CD4-positive, alpha-beta T cell treated with Interleukin-2 at 100 ng/mL for 4 hours (primary cell): ENCODE data around the gene CDH13.

Experiments used
- DNase-seq: peaks from one replicate; pipeline ENCODE4 v3.0.0-alpha.2; 2020; ENCODE audit warnings: low spot score

CDH13 gene

GRCh38 chr16:83248735-83249463, 622.1 kb downstream of the CDH13 start:
- no peak for DNase-seq

GRCh38 chr16:83253521-83253920, 626.8 kb downstream of the CDH13 start:
- DNase-seq, result no peak

DNA sequence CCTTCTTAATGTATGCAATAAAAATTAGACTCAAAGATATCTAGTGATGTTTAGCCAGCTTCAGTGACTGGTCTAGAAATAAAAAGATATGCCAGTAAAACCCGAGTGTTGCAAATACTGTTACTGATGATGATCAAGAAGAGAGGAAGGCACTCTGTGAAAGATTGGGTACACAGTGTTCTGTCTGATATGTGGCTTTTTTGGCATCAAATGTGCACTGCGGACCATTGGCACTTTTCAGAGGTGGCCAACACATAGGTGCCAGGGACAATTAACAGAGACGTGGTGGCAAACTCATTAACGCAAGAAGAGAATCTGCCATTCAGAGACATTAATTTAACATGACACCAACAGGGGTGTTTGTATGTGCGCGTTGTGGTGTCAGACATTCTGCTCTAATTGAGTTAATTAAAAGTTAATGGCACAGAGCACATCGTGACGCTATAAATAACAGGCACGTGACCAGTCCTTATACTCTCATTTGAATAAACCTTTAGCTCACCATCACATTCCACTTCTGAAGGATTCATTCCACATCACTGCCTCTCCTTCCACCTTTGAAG, 631.7 kb downstream of the CDH13 start:
- DNase-seq, result no peak

GRCh38 chr16:83266848-83267553, 640.2 kb downstream of the CDH13 start:
- no peak for DNase-seq

GRCh38 chr16:83268169-83268568, 641.4 kb downstream of the CDH13 start:
- DNase-seq, result no peak

DNA sequence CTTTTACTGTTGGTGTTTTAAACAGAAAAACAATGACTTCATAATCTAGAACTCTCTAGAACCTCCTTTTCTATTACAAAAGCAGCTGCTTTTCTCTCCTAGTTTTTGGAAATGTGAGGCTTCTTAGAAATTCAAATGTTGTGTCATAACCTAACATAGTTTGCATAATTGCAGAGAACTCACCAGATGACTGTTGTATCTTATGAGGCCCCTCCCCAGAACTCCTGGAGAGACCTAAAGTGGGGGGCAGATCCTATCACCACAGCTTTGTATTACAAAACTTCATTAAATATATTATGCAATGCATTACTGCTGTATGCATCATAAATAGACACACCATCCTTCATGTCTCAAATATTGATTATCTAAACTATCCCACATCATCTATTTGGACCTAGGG, 642.3 kb downstream of the CDH13 start:
- no peak for DNase-seq

- DNase-seq, result no peak
Measured at GRCh38 chr16:83269541-83269940, 642.8 kb downstream of the CDH13 start.

DNA sequence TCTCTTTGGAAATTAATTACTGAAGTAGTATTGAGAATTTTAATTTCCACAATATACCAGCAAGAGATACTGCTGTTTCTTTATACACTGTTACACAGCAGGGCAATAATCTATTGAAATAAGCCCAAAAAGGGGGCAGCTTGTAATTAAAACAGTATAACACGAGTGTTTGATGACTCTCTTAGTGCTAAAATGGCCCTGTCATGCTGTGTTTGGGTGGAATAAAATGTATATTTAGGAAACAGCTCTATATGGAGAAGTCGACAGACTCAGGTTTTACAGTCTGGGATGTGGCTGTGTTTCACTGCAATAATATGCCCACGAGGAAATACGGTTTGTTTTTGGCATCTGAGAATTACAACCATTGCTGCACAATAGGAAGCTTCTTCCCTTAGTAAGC, 643.3 kb downstream of the CDH13 start:
- DNase-seq, result no peak

- no peak for DNase-seq
Measured at GRCh38 chr16:83270640-83271039, 643.9 kb downstream of the CDH13 start.

DNA sequence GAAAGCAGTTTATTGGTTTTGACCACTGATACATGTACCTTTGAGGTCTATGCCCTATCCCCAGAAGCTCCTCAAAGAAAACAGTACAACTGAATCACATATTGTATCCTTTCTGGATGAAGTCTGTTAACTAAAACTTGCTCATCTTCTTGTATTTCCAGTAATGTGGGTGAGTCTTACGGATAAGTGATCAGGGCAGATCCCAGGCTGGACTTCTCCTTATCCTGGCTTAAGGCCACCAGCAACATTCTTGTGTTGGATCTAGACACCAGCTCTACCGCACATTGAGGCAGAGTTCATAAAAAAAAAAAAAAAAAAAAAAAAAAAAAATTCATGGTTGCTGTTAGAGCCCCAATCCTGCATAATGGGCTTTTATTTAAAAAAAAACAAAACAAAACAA, 644.4 kb downstream of the CDH13 start:
- no peak for DNase-seq

DNA sequence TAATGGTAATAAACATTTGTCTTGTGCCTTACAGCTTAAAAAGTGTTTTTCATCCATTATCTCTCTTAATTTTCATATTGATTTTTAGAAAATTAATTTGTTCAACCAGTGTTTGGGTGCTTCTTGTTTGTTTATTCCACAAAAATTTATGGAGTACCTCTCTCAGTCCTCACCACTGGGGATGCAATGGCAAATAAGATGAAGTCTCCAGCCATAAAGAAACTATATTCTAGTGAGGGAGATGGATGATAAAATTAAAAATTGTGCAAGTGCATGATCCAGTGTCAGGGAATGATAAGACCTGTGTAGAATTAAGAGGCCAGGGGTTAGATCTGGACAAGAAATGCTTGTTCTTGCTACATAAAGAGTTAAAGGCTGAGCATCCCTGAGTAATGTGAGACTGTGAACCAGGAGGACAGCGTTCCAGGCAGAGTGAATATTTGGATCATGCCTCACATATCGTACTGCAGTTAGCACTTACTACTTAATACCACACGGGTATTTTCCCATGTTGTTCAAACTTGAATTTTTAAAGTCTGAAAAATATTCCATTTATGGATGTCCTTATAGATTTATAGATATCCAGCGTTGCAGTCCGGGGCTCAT, 645.3 kb downstream of the CDH13 start:
- DNase-seq, result no peak

GRCh38 chr16:83272843-83273242, 646.1 kb downstream of the CDH13 start:
- DNase-seq, result no peak

DNA sequence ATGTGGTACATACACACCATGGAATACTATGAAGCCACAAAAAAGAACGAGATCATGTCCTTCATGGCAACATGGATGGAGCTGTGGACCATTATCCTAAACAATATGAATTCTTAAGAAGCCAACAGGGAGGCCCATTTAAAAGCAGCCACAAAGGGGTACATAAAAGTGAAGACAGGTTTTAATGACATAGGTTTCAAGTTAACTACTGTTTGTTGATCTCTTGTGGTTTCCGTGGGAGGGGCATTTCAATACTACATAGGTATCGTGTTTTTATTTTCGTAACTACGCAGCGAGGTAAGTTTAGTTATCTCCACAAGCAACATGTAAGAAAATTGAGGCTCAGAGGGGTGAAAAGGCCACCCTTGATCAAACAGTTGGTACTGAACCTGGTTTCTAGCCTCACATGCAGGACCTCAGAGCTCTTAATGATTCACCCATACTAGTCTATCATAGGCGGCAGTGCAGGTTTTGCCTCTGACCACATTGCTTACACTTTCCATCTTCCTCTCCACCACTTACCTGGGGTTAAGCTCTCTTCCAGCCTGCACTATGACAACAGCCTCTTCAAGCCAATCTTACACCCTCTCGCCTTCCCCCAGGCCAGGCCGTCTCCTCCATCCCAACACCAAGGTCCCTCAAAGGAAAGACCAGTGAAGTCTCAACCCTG, 646.9 kb downstream of the CDH13 start:
- no peak for DNase-seq

GRCh38 chr16:83279251-83279650, 652.5 kb downstream of the CDH13 start:
- DNase-seq, result no peak

GRCh38 chr16:83285921-83286320, 659.2 kb downstream of the CDH13 start:
- no peak for DNase-seq

GRCh38 chr16:83296505-83296904, 669.7 kb downstream of the CDH13 start:
- DNase-seq, result no peak

DNA sequence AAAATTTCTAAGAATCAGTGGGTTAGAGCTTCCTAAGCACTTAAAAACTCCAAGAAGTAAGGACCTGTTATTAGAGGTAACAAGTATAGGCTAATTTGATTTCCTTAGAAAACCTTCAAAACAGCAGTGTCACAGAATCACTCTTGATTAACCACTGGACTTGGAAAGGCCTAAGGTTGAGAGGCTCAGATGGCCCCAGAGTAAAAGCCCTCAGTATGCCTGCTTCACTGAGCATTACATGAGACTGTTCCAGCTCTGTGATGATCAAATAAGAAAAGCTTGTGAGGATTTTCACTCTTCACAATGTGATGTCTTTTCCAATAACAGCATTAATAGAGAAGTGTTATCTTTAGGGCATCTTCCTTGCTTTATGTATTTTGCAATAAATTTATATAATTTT, 671.8 kb downstream of the CDH13 start:
- no peak for DNase-seq

DNA sequence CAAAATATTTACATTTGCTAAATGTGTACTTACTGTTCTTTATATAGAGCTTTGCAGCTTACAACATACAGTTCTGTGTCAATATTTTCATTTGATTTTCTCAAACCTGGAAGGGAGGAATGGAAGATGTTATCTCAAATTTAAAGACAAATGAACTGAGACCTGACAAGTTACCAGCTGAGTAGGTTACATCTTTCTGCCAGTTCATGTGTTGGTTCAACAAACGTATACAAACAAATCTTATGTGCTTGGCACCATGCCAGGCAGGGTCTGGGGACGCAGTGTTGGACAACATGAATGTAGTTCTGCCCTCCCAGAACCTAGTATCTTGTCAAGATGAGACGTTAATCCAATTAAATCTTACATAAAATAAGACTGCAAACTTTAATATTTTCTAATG, 673.6 kb downstream of the CDH13 start:
- no peak for DNase-seq

DNA sequence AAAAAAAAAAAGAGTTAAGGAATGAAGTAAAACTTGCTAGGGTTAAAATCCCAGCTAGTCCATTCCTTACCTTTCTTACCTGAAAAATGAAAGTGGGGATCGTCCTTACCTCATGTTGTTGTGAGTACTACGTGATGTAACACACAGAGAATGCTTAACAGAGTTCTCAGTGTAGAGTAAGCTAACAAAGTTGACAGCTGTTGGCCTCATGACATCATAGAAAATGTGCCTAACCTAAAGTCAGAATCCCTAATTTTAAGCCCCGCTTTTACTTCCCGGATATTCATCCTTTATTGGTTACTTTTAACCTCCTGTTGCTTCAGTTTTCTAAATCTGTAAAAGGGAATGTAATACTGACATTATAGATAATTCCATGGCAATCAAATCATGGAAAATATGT, 675.2 kb downstream of the CDH13 start:
- DNase-seq, result no peak

- DNase-seq, result no peak
Measured at GRCh38 chr16:83302853-83303252, 676.1 kb downstream of the CDH13 start.

- DNase-seq, result no peak
Measured at GRCh38 chr16:83305092-83305491, 678.3 kb downstream of the CDH13 start.

- no peak for DNase-seq
Measured at GRCh38 chr16:83306961-83307593, 680.3 kb downstream of the CDH13 start.
